ENCODE data around the gene CERT1.

The CERT1 gene

GRCh38 chr5:75468593-75468992 is 42.8 kb downstream of the CERT1 start:
- TF ChIP-seq CTCF (IDR thresholded peaks at IDR 0.05; ENCODE audit: low read depth, low read length), result no peak
- H3K4me3 ChIP-seq (replicated peaks in 1 of 2; ENCODE audit: low read depth in 2 of 2, low read length in 2 of 2), result no peak overlapping the region
- DNase-seq (ENCODE audit: low read depth in 2 of 2), result no peak

GRCh38 chr5:75466006-75466716 is 45.3 kb downstream of the CERT1 start:
- TF ChIP-seq CTCF (IDR thresholded peaks at IDR 0.05; ENCODE audit: low read depth, low read length), result no peak

GRCh38 chr5:75465480-75465879 is 45.9 kb downstream of the CERT1 start:
- no peak for TF ChIP-seq CTCF (IDR thresholded peaks at IDR 0.05; ENCODE audit: low read depth, low read length)
- DNase-seq (ENCODE audit: low read depth in 2 of 2), result peak; percentile 59 to 83
- H3K4me3 ChIP-seq (replicated peaks in 1 of 2; ENCODE audit: low read depth in 2 of 2, low read length in 2 of 2), result no peak overlapping the region

More at GRCh38 chr5:75466006-75466716, 45.3 kb downstream of the CERT1 start:
- H3K4me3 ChIP-seq (replicated peaks in 1 of 2; ENCODE audit: low read depth in 2 of 2, low read length in 2 of 2), result no peak overlapping the region
- no peak for DNase-seq (ENCODE audit: low read depth in 2 of 2)

- TF ChIP-seq CTCF (IDR thresholded peaks at IDR 0.05; ENCODE audit: low read depth, low read length), result no peak
- DNase-seq (ENCODE audit: low read depth in 2 of 2), result no peak
Measured at GRCh38 chr5:75463726-75464125, 47.7 kb downstream of the CERT1 start.

GRCh38 chr5:75461679-75462078 is 49.8 kb downstream of the CERT1 start:
- TF ChIP-seq CTCF (IDR thresholded peaks at IDR 0.05; ENCODE audit: low read depth, low read length), result no peak
- peak; percentile 23 to 71 for DNase-seq (ENCODE audit: low read depth in 2 of 2)
- H3K4me3 ChIP-seq (replicated peaks in 1 of 2; ENCODE audit: low read depth in 2 of 2, low read length in 2 of 2), result no peak overlapping the region

More at GRCh38 chr5:75463726-75464125, 47.7 kb downstream of the CERT1 start:
- H3K4me3 ChIP-seq (replicated peaks in 1 of 2; ENCODE audit: low read depth in 2 of 2, low read length in 2 of 2), result no peak overlapping the region

GRCh38 chr5:75460942-75461610 is 50.4 kb downstream of the CERT1 start:
- peak in 1 of 2 donors; percentile 10 for DNase-seq (ENCODE audit: low read depth in 2 of 2)
- H3K4me3 ChIP-seq (replicated peaks in 1 of 2; ENCODE audit: low read depth in 2 of 2, low read length in 2 of 2), result no peak overlapping the region
- no peak for TF ChIP-seq CTCF (IDR thresholded peaks at IDR 0.05; ENCODE audit: low read depth, low read length)
